ENCODE data around the gene MSANTD1.

Gene MSANTD1

GRCh38 chr4:3257103-3257555, 8.2 kb downstream of the MSANTD1 start:
- no peak for TF ChIP-seq CTCF (IDR thresholded peaks at IDR 0.05; ENCODE audit: insufficient read depth, missing control alignments)
- no peak for FAIRE-seq
- DNase-seq (ENCODE audit: insufficient read length, low spot score) = no peak

- TF ChIP-seq CTCF (IDR thresholded peaks at IDR 0.05; ENCODE audit: insufficient read depth, missing control alignments) = no peak
- DNase-seq (ENCODE audit: insufficient read length, low spot score) (no peak), FAIRE-seq (no peak)
Observed at GRCh38 chr4:3257556-3258482, 8.9 kb downstream of the MSANTD1 start.

GRCh38 chr4:3261411-3262207, 12.7 kb downstream of the MSANTD1 start:
- FAIRE-seq (no peak), DNase-seq (ENCODE audit: insufficient read length, low spot score) (no peak)
- no peak for TF ChIP-seq CTCF (IDR thresholded peaks at IDR 0.05; ENCODE audit: insufficient read depth, missing control alignments)

GRCh38 chr4:3262208-3263052, 13.5 kb downstream of the MSANTD1 start:
- DNase-seq (ENCODE audit: insufficient read length, low spot score) = no peak
- TF ChIP-seq CTCF (IDR thresholded peaks at IDR 0.05; ENCODE audit: insufficient read depth, missing control alignments) = no peak
- no peak for FAIRE-seq

GRCh38 chr4:3263053-3263875, 14.3 kb downstream of the MSANTD1 start:
- FAIRE-seq (no peak), DNase-seq (ENCODE audit: insufficient read length, low spot score) (no peak)
- no peak for TF ChIP-seq CTCF (IDR thresholded peaks at IDR 0.05; ENCODE audit: insufficient read depth, missing control alignments)

GRCh38 chr4:3263876-3264193, 14.9 kb downstream of the MSANTD1 start:
- FAIRE-seq = no peak
- no peak for DNase-seq (ENCODE audit: insufficient read length, low spot score)
- no peak for TF ChIP-seq CTCF (IDR thresholded peaks at IDR 0.05; ENCODE audit: insufficient read depth, missing control alignments)
